Islet precursor cell (in vitro differentiated cells): ENCODE measurements around the gene FBXL16.
A peak's percentile ranks its signal among the peaks of the same experiment; 100 is the strongest.

Experiments used
- DNase-seq: peaks from one replicate; pipeline ENCODE4 v3.0.0-alpha.2; 2018

Gene FBXL16

GRCh38 chr16:676565-676902 is 29.1 kb downstream of the FBXL16 start:
- DNase-seq, result no peak

DNA sequence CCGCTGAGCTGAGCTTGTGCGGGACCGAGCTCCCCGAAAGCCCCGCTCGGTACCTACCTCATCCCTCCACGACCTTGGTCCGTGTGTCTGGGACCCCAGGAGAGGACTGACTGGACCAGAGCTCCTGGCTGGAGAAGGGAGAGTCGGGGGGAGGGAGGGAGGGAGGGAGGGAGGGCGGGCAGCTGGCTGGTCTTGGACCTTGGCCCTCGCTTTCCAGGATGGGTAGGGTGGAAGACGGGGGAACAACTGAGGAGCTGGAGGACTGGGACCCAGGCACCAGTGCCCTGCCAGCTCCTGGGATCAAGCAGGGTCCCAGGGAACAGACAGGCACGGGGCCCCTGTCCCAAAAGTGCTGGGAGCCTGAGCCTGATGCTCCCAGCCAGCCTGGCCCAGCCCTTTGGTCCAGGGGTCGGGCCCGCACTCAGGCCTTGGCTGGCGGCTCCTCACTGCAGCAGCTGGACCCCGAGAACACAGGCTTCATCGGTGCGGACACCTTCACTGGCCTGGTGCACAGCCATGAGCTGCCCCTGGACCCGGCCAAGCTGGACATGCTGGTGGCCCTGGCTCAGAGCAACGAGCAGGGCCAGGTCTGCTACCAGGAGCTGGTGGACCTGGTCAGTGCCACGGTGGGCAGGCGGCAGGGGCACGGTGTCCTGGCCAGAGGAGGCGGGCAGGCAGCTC is 29.6 kb downstream of the FBXL16 start:
- no peak for DNase-seq

GRCh38 chr16:674968-675883 is 30.4 kb downstream of the FBXL16 start, which contains the start of gene RHBDL1:
Gene RHBDL1, plus strand, starts transcription at chr16:675671. Its CDS starts 120 bp downstream, at chr16:675791.
- DNase-seq, result peak; percentile 82

GRCh38 chr16:674214-674881 is 31.3 kb downstream of the FBXL16 start:
- no peak for DNase-seq

GRCh38 chr16:673399-673991 is 32.1 kb downstream of the FBXL16 start:
- DNase-seq, result no peak

GRCh38 chr16:672851-673250 is 32.8 kb downstream of the FBXL16 start:
- no peak for DNase-seq

- no peak for DNase-seq
Measured at GRCh38 chr16:672371-672770, 33.2 kb downstream of the FBXL16 start.

- no peak for DNase-seq
Measured at GRCh38 chr16:671353-672131, 34.1 kb downstream of the FBXL16 start.

DNA sequence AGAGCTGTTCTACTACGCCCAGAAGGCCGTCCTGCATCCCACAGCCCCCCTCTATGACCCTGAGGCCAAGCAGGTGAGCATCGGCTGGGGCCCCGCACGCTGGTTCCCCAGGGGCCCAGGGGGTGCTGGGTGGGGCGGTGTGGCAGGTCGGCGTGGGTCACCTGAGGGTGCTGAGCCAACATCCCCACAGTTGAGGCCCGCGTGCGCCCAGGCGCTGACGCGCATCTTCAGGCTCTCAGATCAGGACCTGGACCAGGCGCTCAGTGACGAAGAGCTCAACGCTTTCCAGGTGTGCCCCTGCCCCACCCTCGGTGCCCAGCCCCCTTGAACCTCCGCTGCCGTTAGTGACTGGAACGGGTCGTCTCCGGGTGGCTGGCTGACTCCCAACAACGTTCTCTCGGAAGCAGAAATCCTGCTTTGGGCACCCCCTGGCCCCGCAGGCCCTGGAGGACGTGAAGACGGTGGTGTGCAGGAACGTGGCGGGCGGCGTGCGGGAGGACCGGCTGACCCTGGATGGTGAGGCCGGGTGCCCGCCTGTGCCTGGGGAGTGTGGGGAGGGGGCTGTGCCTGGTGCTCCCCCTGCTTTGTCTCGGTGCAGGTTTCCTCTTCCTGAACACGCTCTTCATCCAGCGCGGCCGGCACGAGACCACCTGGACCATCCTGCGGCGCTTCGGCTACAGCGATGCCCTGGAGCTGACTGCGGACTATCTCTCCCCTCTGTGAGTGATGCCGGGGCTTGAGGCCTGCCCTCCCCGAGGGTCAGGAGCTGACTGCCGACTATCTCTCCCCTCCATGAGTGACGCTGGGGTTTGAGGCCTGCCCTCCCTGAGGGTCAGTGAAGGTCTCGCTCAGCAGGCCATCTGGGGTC is 34.9 kb downstream of the FBXL16 start:
- no peak for DNase-seq

DNA sequence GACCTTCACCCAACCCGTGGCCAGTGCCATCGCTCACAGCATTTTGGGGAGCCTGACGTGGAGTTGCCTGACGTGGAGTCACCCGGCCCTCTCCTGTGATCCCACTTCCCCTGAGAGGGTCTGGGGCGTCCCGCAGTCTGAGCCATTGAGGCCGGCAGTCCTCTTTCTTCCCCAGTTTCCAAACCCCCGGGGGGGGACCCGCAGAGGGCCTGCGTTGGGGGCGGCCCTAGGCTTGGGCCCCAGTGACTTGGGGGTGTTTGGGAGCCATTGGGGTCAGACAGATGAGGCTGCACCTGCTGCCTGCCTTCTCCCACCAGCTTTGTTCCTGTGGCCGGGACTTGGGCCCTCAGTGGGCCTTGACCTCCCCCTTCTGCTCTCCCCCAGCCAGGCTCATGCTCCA is 35.9 kb downstream of the FBXL16 start:
- no peak for DNase-seq

DNA sequence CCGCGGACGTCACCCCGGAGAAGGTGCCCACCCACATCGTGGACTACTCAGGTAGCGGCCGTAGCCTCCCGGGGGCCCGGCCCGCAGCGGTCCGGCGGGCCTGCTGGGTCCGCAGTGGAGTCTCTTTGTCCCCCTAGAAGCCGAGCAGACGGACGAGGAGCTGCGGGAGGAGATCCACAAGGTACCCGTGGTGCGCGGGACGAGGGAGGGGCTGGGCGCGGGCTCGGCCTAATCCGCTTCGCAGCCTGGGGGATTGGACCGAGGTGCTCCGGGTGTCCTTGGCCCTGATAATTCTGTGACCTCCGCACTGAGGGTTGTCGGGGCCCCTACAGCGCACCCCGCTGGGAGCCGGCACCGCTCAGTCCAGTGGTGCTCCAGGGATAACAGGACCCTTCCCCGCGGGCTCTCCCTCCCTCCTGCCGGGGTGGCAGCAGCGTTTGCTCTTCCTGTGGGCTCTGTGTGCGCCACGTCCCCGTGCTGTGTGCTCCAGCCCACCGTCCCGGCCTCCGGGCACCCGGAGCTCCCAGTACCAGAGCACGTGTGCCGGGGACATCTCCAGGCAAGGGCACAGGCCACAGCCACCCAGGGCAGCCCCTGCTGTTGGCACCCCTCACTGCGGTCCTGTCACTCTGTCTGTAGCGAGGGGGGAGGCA is 37.0 kb downstream of the FBXL16 start:
- DNase-seq, result no peak

GRCh38 chr16:667780-668518 is 37.7 kb downstream of the FBXL16 start, which contains the start of gene RHOT2:
Gene RHOT2, plus strand, starts transcription at chr16:668132. Its CDS starts 68 bp downstream, at chr16:668200.
- DNase-seq, result peak; percentile 96

DNA sequence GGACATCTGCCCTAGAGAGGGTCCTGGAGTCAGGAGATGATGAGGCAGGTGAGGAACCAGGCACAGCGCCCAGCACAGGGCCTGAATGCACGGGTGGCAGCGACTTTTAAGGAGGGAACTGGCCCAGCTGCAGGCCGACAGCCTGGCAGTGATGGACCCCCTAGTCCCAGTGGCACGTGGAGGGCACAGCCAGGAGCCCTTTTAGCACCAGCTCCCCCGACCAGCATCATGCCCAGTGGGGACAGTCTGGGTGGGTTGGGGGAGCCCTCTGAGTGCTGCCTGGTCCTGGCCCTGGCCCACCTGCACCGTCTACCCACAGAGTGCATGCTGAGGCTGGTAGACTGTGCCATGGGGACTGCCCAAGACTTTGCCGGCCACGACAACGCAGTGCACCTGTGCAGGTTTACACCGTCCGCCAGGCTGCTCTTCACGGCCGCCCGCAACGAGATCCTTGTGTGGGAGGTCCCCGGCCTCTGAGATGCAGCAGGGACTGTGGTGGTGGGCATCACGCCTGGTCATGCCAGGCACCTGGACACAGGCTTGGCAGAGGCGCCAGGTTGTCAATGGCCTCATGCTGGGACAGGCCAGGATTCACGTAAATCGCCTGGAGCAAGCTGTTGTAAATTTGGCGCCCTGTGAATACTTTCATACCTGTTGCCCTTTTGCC is 38.4 kb downstream of the FBXL16 start:
- DNase-seq, result no peak

DNA sequence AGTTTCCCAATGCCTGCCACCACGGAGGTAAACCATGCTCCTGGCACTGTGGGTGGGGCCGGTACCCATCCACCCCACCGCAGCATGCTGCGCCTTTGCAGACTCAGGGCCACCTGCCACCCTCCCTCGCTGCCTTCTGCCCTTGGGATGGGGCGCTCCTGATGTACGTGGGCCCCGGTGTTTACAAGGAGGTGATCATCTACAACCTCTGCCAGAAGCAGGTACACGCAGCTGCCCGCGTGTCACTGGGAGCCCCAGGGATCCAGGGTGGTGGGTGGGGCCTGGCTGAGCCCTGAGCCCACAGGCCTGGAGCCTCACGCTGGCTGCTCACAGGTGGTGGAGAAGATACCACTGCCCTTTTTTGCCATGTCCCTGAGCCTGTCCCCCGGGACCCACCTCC is 39.0 kb downstream of the FBXL16 start:
- DNase-seq, result no peak

- DNase-seq, result no peak
Measured at GRCh38 chr16:662597-662996, 43.0 kb downstream of the FBXL16 start.

DNA sequence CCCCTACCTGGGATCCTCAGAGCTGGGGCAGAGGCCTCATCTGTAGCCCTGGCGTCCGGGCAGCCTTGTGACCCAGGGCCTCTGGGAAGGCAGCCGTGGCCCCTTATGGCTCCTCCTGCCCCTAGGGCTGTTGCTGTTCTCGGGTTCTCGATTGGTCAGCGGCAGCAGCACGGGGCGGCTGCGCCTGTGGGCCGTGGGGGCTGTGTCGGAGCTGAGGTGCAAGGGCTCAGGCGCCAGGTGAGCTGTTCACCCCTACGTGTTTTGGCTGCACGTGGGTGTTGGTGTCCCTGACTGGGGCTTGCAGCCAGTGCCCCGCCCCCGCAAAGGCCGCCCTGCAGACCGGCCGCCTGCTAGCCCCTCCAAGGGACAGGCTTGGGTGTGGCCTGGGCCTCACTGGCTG is 43.5 kb downstream of the FBXL16 start:
- DNase-seq, result no peak

DNA sequence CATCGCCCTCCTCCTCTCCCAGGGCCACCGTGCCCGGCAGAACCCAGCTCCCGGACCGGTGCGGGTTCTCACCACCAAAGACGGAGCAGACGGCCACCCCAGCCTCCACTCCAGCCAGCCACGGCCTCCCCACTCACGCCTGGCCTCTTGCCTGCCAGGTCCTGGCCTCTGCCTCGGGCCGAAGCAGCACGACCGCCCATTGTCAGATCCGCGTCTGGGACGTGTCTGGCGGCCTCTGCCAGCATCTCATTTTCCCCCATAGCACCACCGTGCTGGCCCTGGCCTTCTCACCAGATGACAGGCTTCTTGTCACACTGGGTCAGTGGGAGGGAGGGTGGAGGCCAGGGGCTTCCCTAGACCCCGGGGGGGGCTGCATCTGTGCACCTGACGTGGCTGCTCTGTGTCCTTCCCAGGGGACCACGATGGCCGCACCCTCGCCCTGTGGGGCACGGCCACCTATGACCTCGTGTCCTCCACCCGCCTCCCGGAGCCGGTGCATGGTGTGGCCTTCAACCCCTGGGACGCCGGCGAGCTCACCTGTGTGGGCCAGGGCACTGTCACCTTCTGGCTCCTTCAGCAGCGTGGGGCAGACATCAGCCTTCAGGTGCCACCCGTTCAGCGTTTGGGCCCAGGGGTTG is 44.3 kb downstream of the FBXL16 start:
- no peak for DNase-seq

DNA sequence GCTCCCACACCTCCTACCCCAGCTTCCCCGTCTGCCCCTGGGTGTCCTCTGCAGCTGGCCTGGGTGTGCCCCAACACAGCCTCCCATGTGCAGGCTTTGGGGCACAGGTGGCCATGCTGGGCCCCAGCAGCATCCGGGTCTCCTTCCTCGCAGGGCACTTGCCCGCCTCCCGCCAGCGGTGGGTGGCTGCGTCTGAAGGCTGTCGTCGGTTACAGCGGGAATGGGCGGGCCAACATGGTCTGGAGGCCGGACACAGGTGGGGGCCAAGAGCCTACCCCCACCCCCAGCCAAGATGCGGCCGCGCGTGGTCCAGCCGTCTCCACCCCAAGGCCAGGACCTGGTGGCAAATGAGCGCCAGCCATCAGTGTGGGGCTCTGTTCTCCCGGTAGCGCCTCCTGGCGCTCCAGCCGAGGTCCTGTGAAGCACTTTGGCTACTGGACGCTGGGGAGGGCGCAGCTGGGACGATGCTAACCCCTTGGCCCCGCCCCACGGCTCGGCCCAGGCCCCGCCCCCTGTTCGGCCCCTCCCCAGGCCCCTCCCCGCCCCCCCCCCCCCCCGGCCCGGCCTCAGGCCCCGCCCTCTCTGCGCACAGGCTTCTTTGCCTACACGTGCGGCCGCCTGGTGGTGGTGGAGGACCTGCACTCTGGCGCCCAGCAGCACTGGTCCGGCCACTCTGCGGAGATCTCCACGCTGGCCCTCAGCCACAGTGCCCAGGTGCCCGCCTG is 45.0 kb downstream of the FBXL16 start:
- DNase-seq, result peak; percentile 96
